Right atrium auricular region (tissue), 2 donors: ENCODE measurements around the gene SERPINB6. TPM values are rescaled to one million over a fixed set of nuclear protein-coding genes. Genes with fewer than 3 reads are reported as not detected.
A peak's percentile ranks its signal among the peaks of the same experiment; 100 is the strongest.

Experiments used
- DNase-seq: peaks from one replicate; pipeline ENCODE4 v3.0.0-alpha.2; 2019; ENCODE audit warnings: low spot score
- H3K27ac ChIP-seq, 2 donors: fragments of 200-600 bp; sonication (generic); 1 replicate in 1 of 2; 2 replicates in 1 of 2; pipeline ENCODE4 v1.5.1; 2016 to 2019
- H3K27me3 ChIP-seq, 2 donors: fragments of 200-600 bp; sonication (generic); one replicate each; pipeline versions ENCODE4 v1.5.1 to v1.6.0; 2017 to 2019
- H3K36me3 ChIP-seq: fragments of 200-600 bp; sonication (generic); one replicate; pipeline ENCODE4 v1.5.1; 2016
- H3K4me1 ChIP-seq, 2 donors: fragments of 200-600 bp; sonication (generic); one replicate each; pipeline versions ENCODE4 v1.5.1 to v1.6.0; 2017 to 2019
- H3K4me3 ChIP-seq, 2 donors: fragments of 200-600 bp; sonication (generic); 1 replicate in 1 of 2; 2 replicates in 1 of 2; pipeline ENCODE4 v1.5.1; 2017 to 2019; ENCODE audit warnings: mild to moderate bottlenecking in 1 of 2, moderate library complexity in 1 of 2
- H3K9me3 ChIP-seq, 2 donors: fragments of 200-600 bp; sonication (generic); one replicate each; pipeline ENCODE4 v1.5.1; 2019
- total RNA-seq, 2 donors: library from RNA; depleted of rRNA; stranded (reverse); fragments of >200 nt; gene quantifications; one replicate each; pipeline ENCODE4 v1.1.0, GENCODE V29; 2016
- TF ChIP-seq, protein P1 (sequence below), 2 donors: fragments of 200-600 bp; sonication (generic); IDR thresholded peaks; one replicate each; pipeline ENCODE4 v1.5.1; 2019; ENCODE audit warnings: antibody characterized with exemption in 2 of 2

Gene SERPINB6
- total RNA-seq, 2 donors from 2014 or later: 181 to 184 TPM

DNA sequence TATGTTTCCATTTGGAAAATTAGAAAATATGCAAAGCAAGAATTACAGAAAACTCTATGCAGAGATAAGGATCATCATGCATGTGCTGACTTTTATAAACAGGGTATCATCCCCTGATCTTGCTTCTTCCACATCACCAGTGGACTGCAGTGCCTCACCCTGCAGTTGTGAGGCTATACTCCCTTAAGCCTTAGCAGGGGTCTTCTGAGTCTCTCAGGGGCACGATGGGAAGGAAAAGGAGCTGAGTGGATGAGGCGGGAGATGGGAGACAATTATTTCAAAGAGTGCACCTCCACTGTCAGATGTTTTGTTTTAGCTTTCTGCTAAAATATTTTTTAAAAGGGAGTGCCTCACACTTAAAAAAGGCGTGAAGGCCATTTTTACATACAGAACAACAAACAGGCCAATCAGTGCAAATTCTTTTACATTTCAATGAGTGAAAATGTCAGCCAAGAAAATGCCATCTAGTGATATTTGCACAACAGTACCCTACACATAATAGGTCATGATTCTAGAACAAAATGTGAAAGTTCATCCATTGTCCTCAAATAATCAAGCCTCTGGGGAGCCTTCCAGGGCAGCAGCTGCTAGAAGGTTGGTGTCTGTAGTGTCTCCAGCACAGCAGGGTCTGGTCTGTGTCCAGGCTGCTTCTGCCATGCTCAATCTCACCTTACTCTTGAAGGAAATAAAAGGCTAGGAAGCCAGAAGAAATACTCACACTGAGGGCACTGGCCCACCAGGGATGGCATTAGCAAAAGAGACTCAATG is 55.0 kb downstream of the SERPINB6 start:
- no peaks in the 10 kb centered on the region for H3K36me3 ChIP-seq
- no peaks in the 10 kb centered on the region for H3K9me3 ChIP-seq
- TF ChIP-seq, protein P1, sequence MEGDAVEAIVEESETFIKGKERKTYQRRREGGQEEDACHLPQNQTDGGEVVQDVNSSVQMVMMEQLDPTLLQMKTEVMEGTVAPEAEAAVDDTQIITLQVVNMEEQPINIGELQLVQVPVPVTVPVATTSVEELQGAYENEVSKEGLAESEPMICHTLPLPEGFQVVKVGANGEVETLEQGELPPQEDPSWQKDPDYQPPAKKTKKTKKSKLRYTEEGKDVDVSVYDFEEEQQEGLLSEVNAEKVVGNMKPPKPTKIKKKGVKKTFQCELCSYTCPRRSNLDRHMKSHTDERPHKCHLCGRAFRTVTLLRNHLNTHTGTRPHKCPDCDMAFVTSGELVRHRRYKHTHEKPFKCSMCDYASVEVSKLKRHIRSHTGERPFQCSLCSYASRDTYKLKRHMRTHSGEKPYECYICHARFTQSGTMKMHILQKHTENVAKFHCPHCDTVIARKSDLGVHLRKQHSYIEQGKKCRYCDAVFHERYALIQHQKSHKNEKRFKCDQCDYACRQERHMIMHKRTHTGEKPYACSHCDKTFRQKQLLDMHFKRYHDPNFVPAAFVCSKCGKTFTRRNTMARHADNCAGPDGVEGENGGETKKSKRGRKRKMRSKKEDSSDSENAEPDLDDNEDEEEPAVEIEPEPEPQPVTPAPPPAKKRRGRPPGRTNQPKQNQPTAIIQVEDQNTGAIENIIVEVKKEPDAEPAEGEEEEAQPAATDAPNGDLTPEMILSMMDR (IDR thresholded peaks at IDR 0.05): no peak
- H3K4me3 ChIP-seq: no peak overlapping the region
- no peak overlapping the region for H3K27ac ChIP-seq
- peak; percentile 50 for DNase-seq
- H3K27me3 ChIP-seq: no peaks in the 10 kb centered on the region
- no peaks in the 10 kb centered on the region for H3K4me1 ChIP-seq

DNA sequence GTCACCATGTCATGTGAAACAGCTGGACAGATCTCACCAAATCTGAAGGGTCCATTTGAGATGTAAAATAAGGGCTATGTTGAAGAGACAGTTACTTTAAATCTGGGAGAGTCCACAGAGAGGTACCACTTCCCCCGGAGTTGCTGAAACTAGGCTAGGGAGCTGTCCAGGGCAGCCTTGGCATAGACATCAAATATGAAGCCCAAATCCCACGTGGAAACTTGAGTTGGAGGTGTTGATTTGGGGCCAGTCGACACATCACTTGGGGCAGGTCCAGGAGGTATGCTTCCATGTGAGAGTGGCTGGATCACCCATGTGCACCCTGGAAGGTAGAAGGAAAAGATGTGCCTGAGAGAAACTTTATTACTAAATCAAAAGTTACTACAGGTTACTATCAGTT is 56.2 kb downstream of the SERPINB6 start:
- Histone ChIP-seq H3K4me3 (no peak overlapping the region), H3K27ac (no peak overlapping the region), H3K27me3 (no peaks in the 10 kb centered on the region), H3K36me3 (no peaks in the 10 kb centered on the region), H3K4me1 (no peaks in the 10 kb centered on the region), H3K9me3 (no peaks in the 10 kb centered on the region)
- TF ChIP-seq, protein P1 (IDR thresholded peaks at IDR 0.05): no peak
- no peak for DNase-seq

DNA sequence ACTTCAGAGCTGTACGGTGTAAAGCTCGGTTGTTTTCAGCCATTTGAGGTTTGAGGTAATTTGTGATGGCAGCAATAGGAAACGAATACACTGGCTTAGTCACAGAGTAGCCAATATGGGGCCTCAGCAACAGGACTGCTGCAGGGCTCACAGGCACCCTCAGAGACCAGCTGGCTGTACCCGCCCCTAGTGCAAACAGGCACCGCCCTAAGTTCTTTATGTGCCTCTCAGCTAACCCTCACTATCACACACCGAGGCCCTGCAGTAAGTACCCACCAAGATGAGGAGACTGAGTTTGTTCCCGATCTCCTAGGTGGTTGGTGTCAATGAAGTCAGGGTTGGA is 57.1 kb downstream of the SERPINB6 start:
- Histone ChIP-seq H3K27me3 (no peaks in the 10 kb centered on the region), H3K9me3 (no peaks in the 10 kb centered on the region), H3K4me1 (no peaks in the 10 kb centered on the region), H3K36me3 (no peaks in the 10 kb centered on the region), H3K27ac (no peak overlapping the region), H3K4me3 (no peak overlapping the region)
- TF ChIP-seq, protein P1 (IDR thresholded peaks at IDR 0.05): no peak
- DNase-seq: peak; percentile 21

DNA sequence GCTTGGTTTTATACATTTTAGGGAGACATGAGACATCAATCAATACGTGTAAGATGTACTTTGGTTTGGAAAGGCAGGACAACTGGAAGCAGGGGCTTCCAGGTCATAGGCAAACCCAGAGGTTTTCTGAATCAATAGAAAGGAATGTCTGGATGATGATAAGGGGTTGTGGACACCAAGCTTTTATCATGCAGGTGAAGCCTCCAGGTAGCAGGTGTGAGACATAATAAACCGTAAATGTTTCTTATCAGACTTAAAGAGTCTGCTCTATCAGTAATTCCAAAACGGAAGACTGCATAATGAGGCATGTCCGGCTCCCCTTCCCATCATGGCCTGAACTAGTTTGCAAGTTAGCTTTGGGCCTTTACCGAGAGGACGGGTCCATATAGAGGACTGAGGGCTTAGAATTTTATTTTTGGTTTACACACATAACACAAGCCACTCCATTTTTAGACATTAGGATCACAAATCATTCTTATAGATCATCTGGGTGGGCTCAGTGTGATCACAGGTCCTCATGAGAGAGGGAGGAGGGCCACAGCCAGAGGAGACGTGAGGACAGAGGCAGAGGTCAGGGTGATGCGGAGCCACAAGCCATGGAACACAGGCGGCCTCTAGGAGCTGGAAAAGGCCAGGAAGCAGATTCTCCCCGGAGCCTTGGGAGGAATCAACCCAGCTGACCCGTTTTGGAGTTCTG is 57.6 kb downstream of the SERPINB6 start:
- Histone ChIP-seq H3K36me3 (no peaks in the 10 kb centered on the region), H3K4me1 (no peaks in the 10 kb centered on the region), H3K27ac (no peak overlapping the region), H3K4me3 (no peak overlapping the region), H3K9me3 (no peaks in the 10 kb centered on the region), H3K27me3 (no peaks in the 10 kb centered on the region)
- TF ChIP-seq, protein P1 (IDR thresholded peaks at IDR 0.05): no peak
- peak; percentile 21 for DNase-seq

DNA sequence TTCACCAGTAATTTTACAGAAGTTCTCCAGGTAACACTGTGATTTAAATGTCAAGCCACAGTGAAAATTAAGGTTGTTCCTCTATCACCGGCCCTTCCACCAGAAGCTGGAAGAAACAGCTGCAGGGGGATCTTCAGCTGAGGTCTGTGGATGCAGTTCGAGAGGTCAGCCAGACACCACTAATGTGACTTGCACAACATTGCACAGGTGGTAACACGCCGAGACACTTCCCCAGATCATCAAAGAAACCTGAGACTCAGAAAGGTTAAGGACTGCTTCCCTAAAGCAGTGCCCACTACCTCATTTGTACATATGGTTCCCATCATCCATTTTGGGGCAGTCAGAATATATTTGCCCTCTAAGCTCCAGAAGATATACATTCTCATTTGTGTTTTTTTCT is 60.2 kb downstream of the SERPINB6 start:
- no peaks in the 10 kb centered on the region for H3K36me3 ChIP-seq
- H3K27ac ChIP-seq: no peak overlapping the region
- no peaks in the 10 kb centered on the region for H3K27me3 ChIP-seq
- TF ChIP-seq, protein P1 (IDR thresholded peaks at IDR 0.05): no peak
- no peak overlapping the region for H3K4me3 ChIP-seq
- H3K9me3 ChIP-seq: no peaks in the 10 kb centered on the region
- DNase-seq: no peak
- H3K4me1 ChIP-seq: no peaks in the 10 kb centered on the region
